ENCODE measurements around the gene TACR2.

The TACR2 gene

DNA sequence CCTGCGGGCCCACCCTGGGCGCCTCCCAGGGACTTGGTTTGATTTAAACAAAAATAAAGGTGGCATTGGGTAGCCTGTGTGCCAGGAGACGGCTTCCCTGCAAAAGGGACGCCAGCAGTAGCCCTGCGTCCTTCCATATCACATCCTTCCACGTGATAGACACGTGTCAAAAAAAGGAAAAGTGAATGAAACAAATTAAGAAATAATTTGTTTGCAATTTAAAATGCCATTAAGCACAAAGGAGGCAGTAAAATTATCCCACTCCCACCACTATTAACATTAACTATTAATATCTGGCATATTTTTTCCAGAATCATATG is 7.6 kb downstream of the TACR2 start:
- intact Hi-C loops (cut with DNase I), result no loop called here
- DNase-seq, result no peak

GRCh38 chr10:69408318-69409175 is 8.2 kb downstream of the TACR2 start:
- peak; percentile 79 to 96 (median 91) for DNase-seq
- intact Hi-C loops (cut with DNase I), result no loop called here

- intact Hi-C loops (cut with DNase I), result no loop called here
- peak in 5 of 42 donors; percentile 26 to 58 (median 36) for DNase-seq
Measured at GRCh38 chr10:69407621-69408301, 9.0 kb downstream of the TACR2 start.

- no peak for DNase-seq
- intact Hi-C loops (cut with DNase I), result no loop called here
Measured at GRCh38 chr10:69406816-69407580, 9.7 kb downstream of the TACR2 start.

DNA sequence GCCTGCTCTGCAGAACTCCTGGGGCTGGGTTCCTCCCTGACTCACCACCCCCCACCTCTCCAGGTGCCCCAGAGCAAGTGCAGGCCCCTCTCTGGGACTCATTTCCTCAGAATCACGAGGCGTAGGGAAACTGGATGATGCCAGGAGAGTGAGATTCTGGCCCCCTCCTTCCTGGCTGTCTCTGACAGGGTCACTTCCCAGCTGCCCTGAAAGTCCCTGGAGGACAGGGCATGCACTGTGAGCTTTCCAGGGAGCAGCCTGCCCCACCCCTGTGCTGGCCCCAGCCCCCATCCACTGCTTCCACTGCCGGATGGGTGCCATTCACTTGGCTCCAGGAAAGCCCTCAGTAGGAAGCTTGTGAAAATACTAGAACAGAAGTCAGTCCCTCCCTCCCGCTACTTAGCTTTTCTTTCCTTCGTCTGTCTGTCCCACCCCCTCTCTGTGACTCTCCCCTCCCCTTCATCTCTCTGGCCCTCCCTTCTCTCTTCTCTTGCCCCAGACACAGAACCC is 10.4 kb downstream of the TACR2 start:
- intact Hi-C loops (cut with DNase I), result no loop called here
- peak in 8 of 42 donors; percentile 22 to 59 (median 36) for DNase-seq

DNA sequence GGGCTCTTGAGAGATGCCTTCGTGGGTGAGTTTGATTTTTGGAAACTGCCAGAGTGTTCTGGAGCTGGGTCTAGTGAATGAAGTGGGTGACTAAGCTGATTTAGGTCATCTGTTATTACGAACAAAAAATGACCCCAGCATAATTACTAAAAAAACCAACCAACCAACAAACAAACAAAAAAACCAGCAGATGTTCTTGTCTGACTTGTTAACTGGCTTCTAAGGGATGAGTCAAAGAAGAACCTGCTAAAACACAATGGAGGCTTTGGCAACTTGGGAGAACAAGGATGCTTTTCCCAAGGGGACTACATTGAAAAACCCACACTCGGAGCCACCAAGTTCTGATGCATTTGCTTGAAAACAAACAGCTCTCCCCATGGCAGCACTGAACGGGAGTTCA is 11.5 kb downstream of the TACR2 start:
- DNase-seq, result no peak
- intact Hi-C loops (cut with DNase I), result no loop called here

- no peak for DNase-seq
- intact Hi-C loops (cut with DNase I), result no loop called here
Measured at GRCh38 chr10:69404786-69405185, 11.9 kb downstream of the TACR2 start.

DNA sequence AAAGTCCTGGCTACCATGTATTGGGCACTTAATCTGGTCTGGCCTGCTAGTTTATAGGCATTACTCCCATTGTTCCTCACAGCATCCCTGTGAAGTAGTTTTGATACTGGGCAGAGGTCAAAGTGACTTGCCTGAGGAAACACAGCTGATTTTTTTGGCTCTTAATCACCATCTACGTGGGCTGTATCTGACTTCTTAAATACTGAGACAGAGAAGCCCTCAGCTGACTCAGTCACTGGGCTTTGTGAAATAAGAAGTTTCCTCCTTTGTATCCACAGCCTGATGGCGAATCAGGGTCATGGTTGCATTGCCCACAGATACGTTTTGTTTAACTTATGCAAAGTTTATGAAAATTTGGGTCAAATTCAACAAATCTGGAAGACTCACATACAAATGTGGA is 13.2 kb downstream of the TACR2 start:
- intact Hi-C loops (cut with DNase I), result no loop called here
- no peak for DNase-seq

DNA sequence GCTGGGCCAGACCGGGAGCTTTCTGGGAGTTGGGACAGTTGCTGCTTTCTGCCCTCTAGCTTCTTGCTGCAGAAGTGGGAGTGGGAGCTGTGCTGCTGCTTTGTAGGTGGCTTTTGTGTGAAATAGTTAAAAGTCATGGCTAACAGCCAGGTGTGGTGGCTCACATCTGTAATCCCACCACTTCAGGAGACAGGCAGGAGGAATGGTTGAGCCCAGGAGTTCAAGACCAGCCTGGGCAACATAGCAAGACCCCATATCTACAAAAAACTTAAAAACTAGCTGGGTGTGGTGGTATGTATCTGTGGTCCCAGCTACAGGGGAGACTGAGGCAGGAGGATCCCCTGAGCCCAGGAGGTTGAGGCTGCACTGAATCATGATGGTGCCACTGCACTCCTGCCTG is 13.7 kb downstream of the TACR2 start:
- DNase-seq, result no peak
- intact Hi-C loops (cut with DNase I), result no loop called here

DNA sequence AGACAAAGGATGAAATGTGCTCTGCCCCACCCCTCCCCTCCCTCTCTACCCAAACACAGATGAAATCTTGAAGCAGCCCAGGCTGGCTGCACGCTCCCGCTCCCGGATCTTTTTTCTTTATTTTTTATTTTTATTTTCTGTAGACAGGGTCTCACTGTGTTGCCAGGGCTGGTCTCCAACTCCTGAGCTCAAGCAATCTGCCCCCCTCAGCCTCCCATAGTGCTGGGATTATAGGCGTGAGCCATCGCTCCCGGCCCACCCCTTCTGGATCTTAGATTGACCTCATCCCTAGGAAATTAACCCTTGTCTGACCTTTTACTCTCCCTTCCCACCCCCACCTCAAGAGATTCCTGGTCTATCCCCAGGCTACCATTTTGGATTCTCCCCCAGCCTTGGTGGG is 14.3 kb downstream of the TACR2 start:
- DNase-seq, result no peak
- intact Hi-C loops (cut with DNase I), result no loop called here

- no peak for DNase-seq
- intact Hi-C loops (cut with DNase I), result no loop called here
Measured at GRCh38 chr10:69401416-69401815, 15.3 kb downstream of the TACR2 start.

DNA sequence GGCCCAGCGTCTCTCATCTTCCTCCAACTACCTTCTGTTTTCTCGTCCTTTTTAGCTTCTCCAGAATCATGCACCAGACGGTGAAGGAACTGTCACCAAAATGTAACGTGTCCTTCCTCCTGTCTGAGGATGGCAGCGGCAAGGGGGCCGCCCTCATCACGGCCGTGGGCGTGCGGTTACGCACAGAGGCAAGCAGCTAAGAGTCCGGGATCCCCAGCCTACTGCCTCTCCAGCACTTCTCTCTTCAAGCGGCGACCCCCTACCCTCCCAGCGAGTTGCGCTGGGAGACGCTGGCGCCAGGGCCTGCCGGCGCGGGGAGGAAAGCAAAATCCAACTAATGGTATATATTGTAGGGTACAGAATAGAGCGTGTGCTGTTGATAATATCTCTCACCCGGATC is 15.8 kb downstream of the TACR2 start:
- intact Hi-C loops (cut with DNase I), result no loop called here

GRCh38 chr10:69398466-69398865 is 18.3 kb downstream of the TACR2 start:
- DNase-seq, result no peak

More for the DNA sequence above, 15.8 kb downstream of the TACR2 start:
- peak in 4 of 42 donors; percentile 32 to 54 (median 48) for DNase-seq

GRCh38 chr10:69397972-69398371 is 18.7 kb downstream of the TACR2 start:
- no peak for DNase-seq
- intact Hi-C loops (cut with DNase I), result no loop called here

More at GRCh38 chr10:69398466-69398865, 18.3 kb downstream of the TACR2 start:
- intact Hi-C loops (cut with DNase I), result no loop called here

- intact Hi-C loops (cut with DNase I), result loop anchor here (5.0 kb wide), 1 partner anchor 152 kb away; no protein-coding TSS in a partner anchor
- no peak for DNase-seq
Measured at GRCh38 chr10:69394020-69394419, 22.7 kb downstream of the TACR2 start.

GRCh38 chr10:69392481-69393000 is 24.2 kb downstream of the TACR2 start:
- intact Hi-C loops (cut with DNase I), result loop anchor here (5.0 kb wide), 1 partner anchor 150 kb away; no protein-coding TSS in a partner anchor
- DNase-seq, result peak; percentile 68 to 91 (median 83)

DNA sequence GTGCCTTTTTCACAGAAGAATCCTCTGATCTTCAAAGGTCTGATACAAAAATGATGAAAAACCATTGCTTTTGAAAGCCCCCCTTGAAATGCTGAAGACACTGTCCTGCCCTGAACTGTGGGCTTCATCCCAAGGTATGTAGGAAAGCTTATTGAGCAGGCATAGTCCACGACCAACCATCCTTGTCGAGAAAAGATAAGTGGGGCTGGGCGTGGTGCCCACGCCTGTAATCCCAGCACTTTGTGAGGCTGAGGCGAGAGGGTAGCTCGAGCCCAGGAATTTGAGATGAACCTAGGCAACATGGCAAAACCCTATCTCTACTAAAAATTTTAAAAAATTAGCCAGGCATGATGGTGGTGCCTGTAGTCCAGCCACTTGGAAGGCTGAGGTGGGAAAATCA is 25.6 kb downstream of the TACR2 start:
- no peak for DNase-seq
- intact Hi-C loops (cut with DNase I), result loop anchor here (5.0 kb wide), 1 partner anchor 149 kb away; no protein-coding TSS in a partner anchor

GRCh38 chr10:69389827-69390490 is 26.8 kb downstream of the TACR2 start:
- intact Hi-C loops (cut with DNase I), result loop anchor here (5.0 kb wide), 1 partner anchor 148 kb away; no protein-coding TSS in a partner anchor
- no peak for DNase-seq

GRCh38 chr10:69388488-69388887 is 28.2 kb downstream of the TACR2 start:
- intact Hi-C loops (cut with DNase I), result no loop called here
- no peak for DNase-seq
